DOHH2 (cell line): ENCODE results near the gene NLRP14.

Experiments
- CTCF ChIP-seq: fragments of 200-600 bp; sonication (generic); IDR thresholded peaks from one replicate; pipeline ENCODE4 v1.5.1; 2014; ENCODE audit warnings: antibody characterized with exemption, mild to moderate bottlenecking, low read depth, low read length; ENCODE audit not compliant: poor library complexity, severe bottlenecking
- EZH2phosphoT487 ChIP-seq: fragments of 200-600 bp; sonication (generic); IDR thresholded peaks from 2 replicates; pipeline ENCODE4 v1.6.1; 2017; ENCODE audit warnings: borderline replicate concordance, mild to moderate bottlenecking, antibody characterized with exemption, low read length, moderate library complexity, mixed read lengths

GRCh38 chr11:7072401-7073028, 52.2 kb downstream of the NLRP14 start:
- no peak for TF ChIP-seq CTCF
- no peak for TF ChIP-seq EZH2phosphoT487
